Activated B cell treated with CpG ODN at 0.5 μM for 24 hours (primary cell): ENCODE measurements around the gene LRCOL1. TPM values are rescaled to one million over a fixed set of nuclear protein-coding genes. Genes with fewer than 3 reads are reported as not detected.

Experiments
- ATAC-seq: fragments of 200-7000 bp; cut with Tn5 transposase; one replicate; pipeline ENCODE4 v1.10.0; 2021; ENCODE audit warnings: low read depth, mild to moderate bottlenecking, moderate library complexity
- CTCF ChIA-PET: fragments of 350-600 bp; sonication (Branson Sonifier 250); formaldehyde crosslinking; loops from one replicate; lab custom pipeline; 2021; ENCODE audit warnings: antibody characterized with exemption; lab: Charles Lee
- POLR2A ChIA-PET: fragments of 350-600 bp; sonication (Branson Sonifier 250); formaldehyde crosslinking; loops from one replicate; lab custom pipeline; 2021; ENCODE audit warnings: antibody characterized with exemption; lab: Charles Lee
- DNase-seq: peaks from one replicate; pipeline ENCODE4 v3.0.0; 2022
- H3K27ac Mint-ChIP-seq: one replicate; pipeline ENCODE4 v1.8.0; 2020; ENCODE audit warnings: mixed read lengths
- H3K27me3 Mint-ChIP-seq: one replicate; pipeline ENCODE4 v1.8.0; 2021; ENCODE audit warnings: mixed read lengths
- H3K36me3 Mint-ChIP-seq: one replicate; pipeline ENCODE4 v1.8.0; 2021; ENCODE audit warnings: low read depth, mixed read lengths
- H3K4me1 Mint-ChIP-seq: one replicate; pipeline ENCODE4 v1.8.0; 2021; ENCODE audit warnings: mixed read lengths
- H3K4me3 Mint-ChIP-seq: one replicate; pipeline ENCODE4 v1.8.0; 2020; ENCODE audit warnings: mild to moderate bottlenecking, mixed read lengths
- H3K9me3 Mint-ChIP-seq: one replicate; pipeline ENCODE4 v1.8.0; 2020; ENCODE audit warnings: mixed read lengths
- CTCF ChIP-seq: fragments of 200-600 bp; IDR thresholded peaks from one replicate; pipeline ENCODE4 v1.8.0; 2022; ENCODE audit warnings: antibody characterized with exemption, mild to moderate bottlenecking
- intact Hi-C: fragments of 100-400 bp; cut with micrococcal nuclease; formaldehyde crosslinking; loops from one replicate; pipeline ENCODE4 v1.15.1; 2024
- total RNA-seq: library from RNA; stranded (reverse); gene quantifications from 2 replicates; pipeline ENCODE4 v1.2.3, GENCODE V29; 2022

LRCOL1 gene
- total RNA-seq = not detected in 2 replicates

- ATAC-seq (no peak), DNase-seq (no peak)
- intact Hi-C loops = no loop called here
- no peak for TF ChIP-seq CTCF
- no peaks in the 10 kb centered on the region for H3K36me3 Mint-ChIP-seq
- peaks cover 37% of the 10 kb centered on the region for H3K27me3 Mint-ChIP-seq
- CTCF ChIA-PET = interaction anchor here (1.5 kb wide), 1 partner anchor 195 kb away, joined by 4 read pairs; no protein-coding TSS in a partner anchor
- no peaks in the 10 kb centered on the region for H3K9me3 Mint-ChIP-seq
- H3K4me1 Mint-ChIP-seq = peaks cover 12% of the 10 kb centered on the region
- H3K27ac Mint-ChIP-seq = no peak within 1 kb of the TSS
- peak within 1 kb of the TSS; percentile 57 for H3K4me3 Mint-ChIP-seq
- POLR2A ChIA-PET = no interaction called here
Measured at GRCh38 chr12:132610051-132610759, at the start of gene LRCOL1. Gene LRCOL1, minus strand, starts transcription at chr12:132610582. Its CDS starts 4,331 bp downstream, at chr12:132606251.

GRCh38 chr12:132660052-132660451 lies 49.7 kb upstream of the LRCOL1 start:
- TF ChIP-seq CTCF = no peak
- DNase-seq (no peak), ATAC-seq (no peak)
- Mint-ChIP-seq H3K4me3 (no peak overlapping the region), H3K27ac (no peak overlapping the region), H3K4me1 (no peaks in the 10 kb centered on the region), H3K9me3 (no peaks in the 10 kb centered on the region), H3K36me3 (peaks cover 80% of the 10 kb centered on the region), H3K27me3 (no peaks in the 10 kb centered on the region)
- intact Hi-C loops = no loop called here
- CTCF ChIA-PET = no interaction called here
- POLR2A ChIA-PET = no interaction called here

- Mint-ChIP-seq H3K27me3 (no peaks in the 10 kb centered on the region), H3K36me3 (peaks cover 81% of the 10 kb centered on the region)
- intact Hi-C loops = no loop called here
Measured at GRCh38 chr12:132659146-132659545, 48.8 kb upstream of the LRCOL1 start.

GRCh38 chr12:132658149-132658894 lies 47.9 kb upstream of the LRCOL1 start:
- H3K27me3 Mint-ChIP-seq = no peaks in the 10 kb centered on the region
- H3K4me3 Mint-ChIP-seq = no peak overlapping the region
- no peak overlapping the region for H3K27ac Mint-ChIP-seq
- no peak for TF ChIP-seq CTCF
- peaks cover 81% of the 10 kb centered on the region for H3K36me3 Mint-ChIP-seq
- ChIA-PET CTCF (no interaction called here), POLR2A (no interaction called here)
- H3K4me1 Mint-ChIP-seq = no peaks in the 10 kb centered on the region
- DNase-seq = no peak
- ATAC-seq = no peak
- H3K9me3 Mint-ChIP-seq = no peaks in the 10 kb centered on the region
- intact Hi-C loops = no loop called here

More at GRCh38 chr12:132659146-132659545, 48.8 kb upstream of the LRCOL1 start:
- DNase-seq (no peak), ATAC-seq (no peak)
- TF ChIP-seq CTCF = no peak
- POLR2A ChIA-PET = interaction anchor here (0.7 kb wide), 1 partner anchor 1708 kb away, joined by 3 read pairs; no protein-coding TSS in a partner anchor
- Mint-ChIP-seq H3K4me3 (no peak overlapping the region), H3K27ac (no peak overlapping the region), H3K4me1 (no peaks in the 10 kb centered on the region), H3K9me3 (no peaks in the 10 kb centered on the region)
- CTCF ChIA-PET = no interaction called here
